ENCODE results near the gene OMP. TPM values are rescaled to one million over a fixed set of nuclear protein-coding genes. Genes with fewer than 3 reads are reported as not detected.
A peak's percentile ranks its signal among the peaks of the same experiment; 100 is the strongest.

OMP gene
- total and polyA plus RNA-seq, 2 of the 13 experiments (the other 11 are each of a cell fraction or from before 2014, with no cell fraction given), result not detected

DNA sequence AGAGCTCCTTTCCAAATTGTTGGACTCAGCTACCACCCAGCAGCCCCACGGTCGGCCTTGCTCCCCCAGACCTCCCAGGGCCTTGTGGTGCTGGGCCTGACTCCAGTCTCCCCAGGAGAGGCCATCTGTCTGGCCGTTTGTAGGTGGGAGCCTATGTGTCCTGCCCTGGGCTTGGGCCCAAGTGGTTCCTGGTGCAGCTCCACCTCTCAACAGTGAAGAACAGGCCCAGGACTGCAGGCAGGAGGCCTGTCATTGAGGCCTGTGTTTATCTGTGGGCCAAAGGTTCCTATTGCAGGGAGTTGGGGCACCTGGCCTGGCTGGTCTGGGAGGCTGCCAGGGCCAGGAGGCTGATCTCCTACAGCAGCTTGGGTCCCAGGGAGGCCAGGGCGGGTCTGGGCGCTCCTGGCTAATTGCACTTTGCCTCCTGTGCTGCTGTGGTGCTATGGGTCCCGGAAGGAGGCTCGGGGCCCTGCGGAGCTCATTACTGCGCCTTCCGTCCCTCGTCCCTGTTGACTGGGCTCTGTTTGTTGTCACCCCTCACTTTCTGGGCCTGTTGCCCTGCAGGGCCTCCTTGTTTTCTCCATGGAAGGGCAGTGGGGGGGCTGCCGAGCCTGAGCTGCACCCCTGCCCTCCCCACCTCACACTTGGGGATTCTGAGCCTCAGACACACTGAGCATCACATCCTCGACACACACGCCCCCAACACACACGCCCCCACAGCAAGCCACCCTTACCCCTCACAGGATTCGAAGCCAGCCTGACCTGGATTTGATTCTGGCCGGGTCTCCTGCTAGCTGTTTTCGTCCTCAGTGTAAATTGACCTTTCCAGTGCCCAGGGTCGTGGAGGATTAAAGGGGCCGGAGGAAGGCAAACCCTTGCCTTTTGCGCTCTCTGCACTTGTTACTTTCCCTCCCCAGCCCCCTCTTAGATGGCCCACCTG, 6.8 kb upstream of the OMP start (continued):
- TF ChIP-seq, protein P1, sequence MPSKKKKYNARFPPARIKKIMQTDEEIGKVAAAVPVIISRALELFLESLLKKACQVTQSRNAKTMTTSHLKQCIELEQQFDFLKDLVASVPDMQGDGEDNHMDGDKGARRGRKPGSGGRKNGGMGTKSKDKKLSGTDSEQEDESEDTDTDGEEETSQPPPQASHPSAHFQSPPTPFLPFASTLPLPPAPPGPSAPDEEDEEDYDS (CRISPR knock-in tag; IDR thresholded peaks at IDR 0.05), result peak; percentile 45; the same call in 1 of the 2 replicates
- TF ChIP-seq ATAD3A (CRISPR knock-in tag; IDR thresholded peaks at IDR 0.05), result no peak
- peak; percentile 61; the same call in 1 of the 2 replicates for TF ChIP-seq MYC (CRISPR knock-in tag; IDR thresholded peaks at IDR 0.05; ENCODE audit: borderline replicate concordance)
- peak; percentile 77 for TF ChIP-seq ZNF292 (CRISPR knock-in tag; IDR thresholded peaks at IDR 0.05; ENCODE audit: borderline replicate concordance, low read depth)
- peak; percentile 43; the same call in 1 of the 2 replicates for TF ChIP-seq ZBTB20 (CRISPR knock-in tag; IDR thresholded peaks at IDR 0.05; ENCODE audit: borderline replicate concordance, low read depth)
- no peak for TF ChIP-seq HNRNPH1 (optimal IDR thresholded peaks at IDR 0.05; ENCODE audit: low read depth, low read length)
- peak; percentile 51 for TF ChIP-seq MAX (IDR thresholded peaks at IDR 0.05)
- TF ChIP-seq, protein P2, sequence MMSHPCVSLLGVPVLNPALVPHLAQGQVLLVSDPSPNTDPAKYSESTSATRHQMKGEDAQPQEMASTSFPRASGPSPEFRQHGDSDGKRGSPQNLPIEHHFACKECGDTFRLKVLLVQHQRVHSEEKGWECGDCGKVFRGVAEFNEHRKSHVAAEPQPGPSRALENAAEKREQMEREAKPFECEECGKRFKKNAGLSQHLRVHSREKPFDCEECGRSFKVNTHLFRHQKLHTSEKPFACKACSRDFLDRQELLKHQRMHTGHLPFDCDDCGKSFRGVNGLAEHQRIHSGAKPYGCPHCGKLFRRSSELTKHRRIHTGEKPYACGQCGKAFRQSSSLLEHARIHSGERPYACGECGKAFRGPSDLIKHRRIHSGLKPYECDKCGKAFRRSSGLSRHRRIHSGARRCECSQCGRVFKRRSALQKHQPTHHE (CRISPR knock-in tag; IDR thresholded peaks at IDR 0.05; ENCODE audit: borderline replicate concordance), result 0 out of 2 replicates have a peak, but pooled peaks have one; percentile 24
- TF ChIP-seq, protein P3, sequence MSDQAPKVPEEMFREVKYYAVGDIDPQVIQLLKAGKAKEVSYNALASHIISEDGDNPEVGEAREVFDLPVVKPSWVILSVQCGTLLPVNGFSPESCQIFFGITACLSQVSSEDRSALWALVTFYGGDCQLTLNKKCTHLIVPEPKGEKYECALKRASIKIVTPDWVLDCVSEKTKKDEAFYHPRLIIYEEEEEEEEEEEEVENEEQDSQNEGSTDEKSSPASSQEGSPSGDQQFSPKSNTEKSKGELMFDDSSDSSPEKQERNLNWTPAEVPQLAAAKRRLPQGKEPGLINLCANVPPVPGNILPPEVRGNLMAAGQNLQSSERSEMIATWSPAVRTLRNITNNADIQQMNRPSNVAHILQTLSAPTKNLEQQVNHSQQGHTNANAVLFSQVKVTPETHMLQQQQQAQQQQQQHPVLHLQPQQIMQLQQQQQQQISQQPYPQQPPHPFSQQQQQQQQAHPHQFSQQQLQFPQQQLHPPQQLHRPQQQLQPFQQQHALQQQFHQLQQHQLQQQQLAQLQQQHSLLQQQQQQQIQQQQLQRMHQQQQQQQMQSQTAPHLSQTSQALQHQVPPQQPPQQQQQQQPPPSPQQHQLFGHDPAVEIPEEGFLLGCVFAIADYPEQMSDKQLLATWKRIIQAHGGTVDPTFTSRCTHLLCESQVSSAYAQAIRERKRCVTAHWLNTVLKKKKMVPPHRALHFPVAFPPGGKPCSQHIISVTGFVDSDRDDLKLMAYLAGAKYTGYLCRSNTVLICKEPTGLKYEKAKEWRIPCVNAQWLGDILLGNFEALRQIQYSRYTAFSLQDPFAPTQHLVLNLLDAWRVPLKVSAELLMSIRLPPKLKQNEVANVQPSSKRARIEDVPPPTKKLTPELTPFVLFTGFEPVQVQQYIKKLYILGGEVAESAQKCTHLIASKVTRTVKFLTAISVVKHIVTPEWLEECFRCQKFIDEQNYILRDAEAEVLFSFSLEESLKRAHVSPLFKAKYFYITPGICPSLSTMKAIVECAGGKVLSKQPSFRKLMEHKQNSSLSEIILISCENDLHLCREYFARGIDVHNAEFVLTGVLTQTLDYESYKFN (CRISPR knock-in tag; conservative IDR thresholded peaks at IDR 0.05), result peak; percentile 70
- TF ChIP-seq SATB2 (CRISPR knock-in tag; IDR thresholded peaks at IDR 0.05), result no peak
- 0 out of 2 replicates have a peak, but pooled peaks have one; percentile 22 for TF ChIP-seq ZNF281 (CRISPR knock-in tag; IDR thresholded peaks at IDR 0.05; ENCODE audit: borderline replicate concordance)
- TF ChIP-seq HOXA5 (CRISPR knock-in tag; IDR thresholded peaks at IDR 0.05), result no peak
- TF ChIP-seq PPARG (CRISPR knock-in tag; conservative IDR thresholded peaks at IDR 0.05), result peak; percentile 90
- TF ChIP-seq, protein P4, sequence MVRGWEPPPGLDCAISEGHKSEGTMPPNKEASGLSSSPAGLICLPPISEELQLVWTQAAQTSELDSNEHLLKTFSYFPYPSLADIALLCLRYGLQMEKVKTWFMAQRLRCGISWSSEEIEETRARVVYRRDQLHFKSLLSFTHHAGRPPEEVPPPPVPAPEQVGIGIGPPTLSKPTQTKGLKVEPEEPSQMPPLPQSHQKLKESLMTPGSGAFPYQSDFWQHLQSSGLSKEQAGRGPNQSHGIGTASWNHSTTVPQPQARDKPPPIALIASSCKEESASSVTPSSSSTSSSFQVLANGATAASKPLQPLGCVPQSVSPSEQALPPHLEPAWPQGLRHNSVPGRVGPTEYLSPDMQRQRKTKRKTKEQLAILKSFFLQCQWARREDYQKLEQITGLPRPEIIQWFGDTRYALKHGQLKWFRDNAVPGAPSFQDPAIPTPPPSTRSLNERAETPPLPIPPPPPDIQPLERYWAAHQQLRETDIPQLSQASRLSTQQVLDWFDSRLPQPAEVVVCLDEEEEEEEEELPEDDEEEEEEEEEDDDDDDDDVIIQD (CRISPR knock-in tag; IDR thresholded peaks at IDR 0.05; ENCODE audit: low read depth), result no peak
- peak; percentile 74; the same call in 1 of the 2 replicates for TF ChIP-seq RXRB (CRISPR knock-in tag; IDR thresholded peaks at IDR 0.05; ENCODE audit: borderline replicate concordance)

Data from HepG2 (cell line).